Keratinocyte (primary cell): ENCODE data around the gene TMEM244. TPM values are rescaled to one million over a fixed set of nuclear protein-coding genes. Genes with fewer than 3 reads are reported as not detected.

Source experiments
- DNase-seq: peaks from one replicate; pipeline ENCODE4 v3.0.0-alpha.2; 2011; ENCODE audit warnings: low read depth, missing footprints, low spot score
- FAIRE-seq: peaks from 2 replicates; lab custom pipeline; 2011; peaks lifted over from hg19 to GRCh38; lab: Jason Lieb, UNC
- H2AFZ ChIP-seq: 2 replicates; pipeline ENCODE4 v1.6.0; 2012; ENCODE audit warnings: low read length, control low read depth, inconsistent platforms; ENCODE audit not compliant: control insufficient read depth
- H3K27ac ChIP-seq: 2 replicates; pipeline ENCODE4 v1.5.1; 2011; ENCODE audit warnings: low read length; ENCODE audit not compliant: control insufficient read depth, insufficient read depth
- H3K27me3 ChIP-seq: 3 replicates; pipeline ENCODE4 v1.6.0; 2011; ENCODE audit warnings: low read length; ENCODE audit not compliant: control insufficient read depth, insufficient read depth; ENCODE audit errors: extremely low read depth
- H3K36me3 ChIP-seq, 2 experiments: 2 replicates in 1 of 2; 3 replicates in 1 of 2; pipeline ENCODE4 v1.5.1; 2011; ENCODE audit warnings: low read length in 2 of 2, mild to moderate bottlenecking in 1 of 2; ENCODE audit not compliant: control insufficient read depth in 2 of 2, insufficient read depth in 2 of 2; ENCODE audit errors: extremely low read depth in 1 of 2
- H3K4me1 ChIP-seq: 3 replicates; pipeline ENCODE4 v1.5.1; 2011; ENCODE audit warnings: low read length; ENCODE audit not compliant: control insufficient read depth, insufficient read depth; ENCODE audit errors: extremely low read depth
- H3K4me2 ChIP-seq: 3 replicates; pipeline ENCODE4 v1.6.0; 2011; ENCODE audit warnings: low read depth, low read length; ENCODE audit not compliant: control insufficient read depth, insufficient read depth; ENCODE audit errors: extremely low read depth
- H3K4me3 ChIP-seq, 3 experiments: fragments of 200-600 bp in 1 of 3; sonication (generic) in 1 of 3; 2 replicates in 2 of 3; 3 replicates in 1 of 3; pipeline ENCODE4 v1.5.1; 2011 to 2016; ENCODE audit warnings: low read length in 3 of 3, mild to moderate bottlenecking in 3 of 3, control low read depth in 2 of 3, inconsistent platforms in 1 of 3, low read depth in 1 of 3, mixed read lengths in 1 of 3, mixed run types in 1 of 3, moderate library complexity in 1 of 3; ENCODE audit not compliant: control insufficient read depth in 2 of 3, insufficient read depth in 2 of 3; ENCODE audit errors: extremely low read depth in 1 of 3
- H3K79me2 ChIP-seq: 2 replicates; pipeline ENCODE4 v1.6.0; 2012; ENCODE audit warnings: low read length; ENCODE audit not compliant: control insufficient read depth, insufficient read depth
- H3K9ac ChIP-seq: 3 replicates; pipeline ENCODE4 v1.6.0; 2011; ENCODE audit warnings: low read length; ENCODE audit not compliant: control insufficient read depth, insufficient read depth; ENCODE audit errors: extremely low read depth
- H3K9me1 ChIP-seq: 3 replicates; pipeline ENCODE4 v1.6.0; 2011; ENCODE audit warnings: low read length; ENCODE audit not compliant: control insufficient read depth, insufficient read depth; ENCODE audit errors: extremely low read depth
- H3K9me3 ChIP-seq: 2 replicates; pipeline ENCODE4 v1.5.1; 2012; ENCODE audit warnings: low read depth, low read length; ENCODE audit not compliant: control insufficient read depth
- H4K20me1 ChIP-seq: 3 replicates; pipeline ENCODE4 v1.6.0; 2011; ENCODE audit warnings: low read length; ENCODE audit not compliant: control insufficient read depth, insufficient read depth; ENCODE audit errors: extremely low read depth
- EZH2 ChIP-seq: IDR thresholded peaks from one replicate; pipeline ENCODE4 v1.6.1; 2012; ENCODE audit warnings: inconsistent platforms, mild to moderate bottlenecking, low read length, moderate library complexity
- dilution Hi-C: fragments of 300-500 bp; cut with MboI; formaldehyde crosslinking; loops from one replicate; pipeline ENCODE4 v1.7.0; 2020; ENCODE audit warnings: low sequenced_read_pairs; ENCODE audit not compliant: extremely low pct_ligation_motif_present
- polyA plus RNA-seq, 5 experiments: library from polyadenylated mRNA; depleted of rRNA in 3 of 5; stranded (reverse) in 3 of 5; stranded (forward) in 1 of 5; unstranded in 1 of 5; fragments of >200 nt; gene quantifications; 1 replicate in 1 of 5; 2 replicates in 3 of 5; 3 replicates in 1 of 5; pipeline versions ENCODE4 v1.2.1 to v1.2.3, GENCODE V29; 2011 to 2012; ENCODE audit warnings: missing spikeins in 2 of 5, low read depth in 1 of 5, low replicate concordance in 1 of 5
- TF ChIP-seq, protein P1 (sequence below), 3 experiments: IDR thresholded peaks in 1 of 3; conservative IDR thresholded peaks in 1 of 3; optimal IDR thresholded peaks in 1 of 3; 2 replicates in 2 of 3; 3 replicates in 1 of 3; pipeline versions ENCODE3 to v1.5.1; 2011; ENCODE audit warnings: low read length in 3 of 3, mild to moderate bottlenecking in 3 of 3, moderate library complexity in 2 of 3, control low read depth in 1 of 3, inconsistent platforms in 1 of 3; ENCODE audit not compliant: insufficient read depth in 2 of 3; ENCODE audit errors: extremely low read depth in 1 of 3

TMEM244 gene
- polyA plus RNA-seq, 1 donor (not counting 4 experiments of a cell fraction or from before 2014, with no cell fraction given): 0.12 TPM

DNA sequence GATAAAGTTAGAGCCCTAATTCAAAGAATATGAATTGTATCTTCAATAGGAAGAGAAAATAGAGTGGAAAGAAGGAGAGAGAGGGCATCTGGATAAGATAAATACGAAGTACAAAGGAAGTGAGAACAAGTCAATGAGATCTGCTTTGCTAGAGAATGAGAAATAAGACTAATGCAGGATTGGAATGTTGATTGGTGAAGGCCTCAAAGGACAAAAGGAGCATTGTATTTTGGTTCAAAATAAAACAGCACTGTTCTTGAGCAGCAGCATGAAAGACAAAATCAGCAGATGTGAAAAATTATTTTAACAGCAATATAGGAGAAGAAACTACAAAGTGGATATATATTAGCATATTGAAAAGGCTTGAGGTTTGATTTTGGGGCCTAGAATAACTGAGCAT lies 5.1 kb upstream of the TMEM244 start:
- dilution Hi-C loops: no loop called here
- FAIRE-seq: peak; percentile 29
- Histone ChIP-seq H3K9me1 (no peaks in the 10 kb centered on the region), H3K9me3 (no peaks in the 10 kb centered on the region), H3K9ac (no peak overlapping the region), H3K4me2 (no peak overlapping the region), H4K20me1 (no peaks in the 10 kb centered on the region), H3K79me2 (no peaks in the 10 kb centered on the region), H3K27ac (no peak overlapping the region), H3K4me1 (peaks cover 16% of the 10 kb centered on the region), H2AFZ (peak overlapping the region; percentile 2), H3K4me3 (no peak overlapping the region), H3K27me3 (no peaks in the 10 kb centered on the region), H3K36me3 (no peaks in the 10 kb centered on the region)
- no peak for TF ChIP-seq EZH2
- TF ChIP-seq, protein P1, sequence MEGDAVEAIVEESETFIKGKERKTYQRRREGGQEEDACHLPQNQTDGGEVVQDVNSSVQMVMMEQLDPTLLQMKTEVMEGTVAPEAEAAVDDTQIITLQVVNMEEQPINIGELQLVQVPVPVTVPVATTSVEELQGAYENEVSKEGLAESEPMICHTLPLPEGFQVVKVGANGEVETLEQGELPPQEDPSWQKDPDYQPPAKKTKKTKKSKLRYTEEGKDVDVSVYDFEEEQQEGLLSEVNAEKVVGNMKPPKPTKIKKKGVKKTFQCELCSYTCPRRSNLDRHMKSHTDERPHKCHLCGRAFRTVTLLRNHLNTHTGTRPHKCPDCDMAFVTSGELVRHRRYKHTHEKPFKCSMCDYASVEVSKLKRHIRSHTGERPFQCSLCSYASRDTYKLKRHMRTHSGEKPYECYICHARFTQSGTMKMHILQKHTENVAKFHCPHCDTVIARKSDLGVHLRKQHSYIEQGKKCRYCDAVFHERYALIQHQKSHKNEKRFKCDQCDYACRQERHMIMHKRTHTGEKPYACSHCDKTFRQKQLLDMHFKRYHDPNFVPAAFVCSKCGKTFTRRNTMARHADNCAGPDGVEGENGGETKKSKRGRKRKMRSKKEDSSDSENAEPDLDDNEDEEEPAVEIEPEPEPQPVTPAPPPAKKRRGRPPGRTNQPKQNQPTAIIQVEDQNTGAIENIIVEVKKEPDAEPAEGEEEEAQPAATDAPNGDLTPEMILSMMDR (optimal IDR thresholded peaks at IDR 0.05 in 1 of 3, IDR thresholded peaks at IDR 0.05 in 1 of 3, conservative IDR thresholded peaks at IDR 0.05 in 1 of 3; ENCODE audit: extremely low read depth in 1 of 3, insufficient read depth in 2 of 3, low read length in 3 of 3): no peak
- no peak for DNase-seq

DNA sequence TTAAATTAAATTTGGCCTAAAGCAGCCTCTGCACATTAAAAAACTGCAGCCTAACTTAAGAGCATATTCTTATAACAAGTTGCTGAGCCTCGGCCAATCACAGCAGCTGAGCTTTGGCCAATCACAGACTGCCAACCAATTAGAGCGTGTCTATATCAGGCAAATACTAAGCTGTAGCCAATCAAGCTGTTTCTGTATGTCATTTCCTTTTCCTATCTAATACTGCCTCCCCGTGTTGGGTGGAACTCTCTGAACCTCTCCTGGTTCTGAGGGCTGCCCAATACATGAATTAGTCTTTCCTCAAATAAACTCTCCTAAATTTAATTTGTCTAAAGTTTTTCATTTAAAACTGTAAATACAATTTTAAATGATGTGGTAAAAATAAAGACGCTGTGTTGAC lies 3.9 kb upstream of the TMEM244 start:
- no peak for DNase-seq
- no peaks in the 10 kb centered on the region for H3K27me3 ChIP-seq
- dilution Hi-C loops: no loop called here
- no peak overlapping the region for H3K4me3 ChIP-seq
- FAIRE-seq: peak; percentile 5
- peaks cover 26% of the 10 kb centered on the region for H3K4me1 ChIP-seq
- no peaks in the 10 kb centered on the region for H3K9me1 ChIP-seq
- H3K4me2 ChIP-seq: no peak overlapping the region
- H3K27ac ChIP-seq: no peak overlapping the region
- no peaks in the 10 kb centered on the region for H3K9me3 ChIP-seq
- H4K20me1 ChIP-seq: no peaks in the 10 kb centered on the region
- H2AFZ ChIP-seq: no peak overlapping the region
- TF ChIP-seq, protein P1 (optimal IDR thresholded peaks at IDR 0.05 in 1 of 3, IDR thresholded peaks at IDR 0.05 in 1 of 3, conservative IDR thresholded peaks at IDR 0.05 in 1 of 3; ENCODE audit: extremely low read depth in 1 of 3, insufficient read depth in 2 of 3, low read length in 3 of 3): no peak
- TF ChIP-seq EZH2: no peak
- no peaks in the 10 kb centered on the region for H3K36me3 ChIP-seq
- no peak overlapping the region for H3K9ac ChIP-seq
- H3K79me2 ChIP-seq: no peaks in the 10 kb centered on the region
